Ishikawa (cell line): ENCODE measurements around the gene BCO2.

Experiments used
- REST ChIP-seq: IDR thresholded peaks from 2 replicates; pipeline ENCODE4 v1.6.1; 2012; ENCODE audit warnings: low read depth, mild to moderate bottlenecking
- TEAD4 ChIP-seq: IDR thresholded peaks from 2 replicates; pipeline ENCODE4 v1.6.1; 2012
- USF1 ChIP-seq: IDR thresholded peaks from 2 replicates; pipeline ENCODE4 v1.6.1; 2012
- ZBTB7A ChIP-seq: IDR thresholded peaks from 2 replicates; pipeline ENCODE4 v1.6.1; 2012; ENCODE audit warnings: low read depth

GRCh38 chr11:112161012-112161411 is 14.3 kb upstream of the BCO2 start:
- TF ChIP-seq TEAD4 (no peak), REST (no peak), ZBTB7A (no peak), USF1 (no peak)
